ENCODE measurements around the gene ANTXR1.

Gene ANTXR1

GRCh38 chr2:69090820-69091219, 77.8 kb downstream of the ANTXR1 start (continued):
- no peak for TF ChIP-seq TSHZ2 (CRISPR knock-in tag; IDR thresholded peaks at IDR 0.05)

GRCh38 chr2:69092857-69093256, 79.9 kb downstream of the ANTXR1 start:
- TF ChIP-seq PATZ1 (CRISPR knock-in tag; IDR thresholded peaks at IDR 0.05; ENCODE audit: borderline replicate concordance) (no peak), TCF4 (CRISPR knock-in tag; IDR thresholded peaks at IDR 0.05; ENCODE audit: borderline replicate concordance) (no peak), ZC3H10 (CRISPR knock-in tag; IDR thresholded peaks at IDR 0.05) (no peak), CSDC2 (CRISPR knock-in tag; IDR thresholded peaks at IDR 0.05) (no peak), GLIS3 (CRISPR knock-in tag; IDR thresholded peaks at IDR 0.05) (no peak), RARB (CRISPR knock-in tag; IDR thresholded peaks at IDR 0.05) (no peak)
- ATAC-seq, result no peak

DNA sequence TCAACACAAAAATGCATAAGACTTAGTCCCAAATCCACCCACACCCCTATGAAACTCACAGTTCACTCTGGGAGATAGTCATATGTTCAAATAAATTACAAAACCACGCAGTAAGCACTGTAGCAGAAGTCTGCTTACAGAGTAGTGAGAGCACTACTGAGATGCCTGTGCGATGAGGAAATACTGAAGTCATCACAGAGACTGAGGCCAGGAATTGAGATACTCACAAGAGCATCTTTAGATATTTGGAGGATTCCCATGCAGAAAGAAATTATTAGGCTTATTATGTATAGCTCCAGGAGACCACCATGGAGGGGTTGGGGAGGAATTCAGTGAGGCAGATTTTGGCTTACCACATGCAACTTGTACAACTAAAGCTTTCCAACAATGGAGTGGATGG, 82.3 kb downstream of the ANTXR1 start:
- TF ChIP-seq ISL1 (CRISPR knock-in tag; IDR thresholded peaks at IDR 0.05), result peak; percentile 20; the same call in 1 of the 2 replicates
- no peak for TF ChIP-seq TSHZ2 (CRISPR knock-in tag; IDR thresholded peaks at IDR 0.05)
- peak; percentile 12; the same call in 1 of the 3 replicates for ATAC-seq

GRCh38 chr2:69096326-69097095, 83.5 kb downstream of the ANTXR1 start:
- ATAC-seq, result no peak
- no peak for TF ChIP-seq ZNF565 (CRISPR knock-in tag; conservative IDR thresholded peaks at IDR 0.05; ENCODE audit: low read depth)
- no peak for TF ChIP-seq ZNF70 (CRISPR knock-in tag; IDR thresholded peaks at IDR 0.05)
- TF ChIP-seq TCF4 (CRISPR knock-in tag; IDR thresholded peaks at IDR 0.05; ENCODE audit: borderline replicate concordance), result no peak
- no peak for TF ChIP-seq TSHZ2 (CRISPR knock-in tag; IDR thresholded peaks at IDR 0.05)
- no peak for TF ChIP-seq ZNF8 (CRISPR knock-in tag; IDR thresholded peaks at IDR 0.05)
- TF ChIP-seq CREB5 (CRISPR knock-in tag; IDR thresholded peaks at IDR 0.05; ENCODE audit: low read depth), result no peak
- TF ChIP-seq, protein P1, sequence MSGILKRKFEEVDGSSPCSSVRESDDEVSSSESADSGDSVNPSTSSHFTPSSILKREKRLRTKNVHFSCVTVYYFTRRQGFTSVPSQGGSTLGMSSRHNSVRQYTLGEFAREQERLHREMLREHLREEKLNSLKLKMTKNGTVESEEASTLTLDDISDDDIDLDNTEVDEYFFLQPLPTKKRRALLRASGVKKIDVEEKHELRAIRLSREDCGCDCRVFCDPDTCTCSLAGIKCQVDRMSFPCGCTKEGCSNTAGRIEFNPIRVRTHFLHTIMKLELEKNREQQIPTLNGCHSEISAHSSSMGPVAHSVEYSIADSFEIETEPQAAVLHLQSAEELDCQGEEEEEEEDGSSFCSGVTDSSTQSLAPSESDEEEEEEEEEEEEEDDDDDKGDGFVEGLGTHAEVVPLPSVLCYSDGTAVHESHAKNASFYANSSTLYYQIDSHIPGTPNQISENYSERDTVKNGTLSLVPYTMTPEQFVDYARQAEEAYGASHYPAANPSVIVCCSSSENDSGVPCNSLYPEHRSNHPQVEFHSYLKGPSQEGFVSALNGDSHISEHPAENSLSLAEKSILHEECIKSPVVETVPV (CRISPR knock-in tag; IDR thresholded peaks at IDR 0.05), result no peak
- TF ChIP-seq OSR1 (CRISPR knock-in tag; IDR thresholded peaks at IDR 0.05), result no peak
- TF ChIP-seq BACH2 (CRISPR knock-in tag; IDR thresholded peaks at IDR 0.05; ENCODE audit: borderline replicate concordance), result no peak
- no peak for TF ChIP-seq RARB (CRISPR knock-in tag; IDR thresholded peaks at IDR 0.05)
- TF ChIP-seq, protein P2, sequence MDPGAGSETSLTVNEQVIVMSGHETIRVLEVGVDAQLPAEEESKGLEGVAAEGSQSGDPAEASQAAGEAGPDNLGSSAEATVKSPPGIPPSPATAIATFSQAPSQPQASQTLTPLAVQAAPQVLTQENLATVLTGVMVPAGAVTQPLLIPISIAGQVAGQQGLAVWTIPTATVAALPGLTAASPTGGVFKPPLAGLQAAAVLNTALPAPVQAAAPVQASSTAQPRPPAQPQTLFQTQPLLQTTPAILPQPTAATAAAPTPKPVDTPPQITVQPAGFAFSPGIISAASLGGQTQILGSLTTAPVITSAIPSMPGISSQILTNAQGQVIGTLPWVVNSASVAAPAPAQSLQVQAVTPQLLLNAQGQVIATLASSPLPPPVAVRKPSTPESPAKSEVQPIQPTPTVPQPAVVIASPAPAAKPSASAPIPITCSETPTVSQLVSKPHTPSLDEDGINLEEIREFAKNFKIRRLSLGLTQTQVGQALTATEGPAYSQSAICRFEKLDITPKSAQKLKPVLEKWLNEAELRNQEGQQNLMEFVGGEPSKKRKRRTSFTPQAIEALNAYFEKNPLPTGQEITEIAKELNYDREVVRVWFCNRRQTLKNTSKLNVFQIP (CRISPR knock-in tag; IDR thresholded peaks at IDR 0.05; ENCODE audit: borderline replicate concordance, low read depth), result no peak
- no peak for TF ChIP-seq PATZ1 (CRISPR knock-in tag; IDR thresholded peaks at IDR 0.05; ENCODE audit: borderline replicate concordance)
- TF ChIP-seq GLIS3 (CRISPR knock-in tag; IDR thresholded peaks at IDR 0.05), result no peak
